OCI-LY1 (cell line): ENCODE data around the gene HOMEZ.
"Not testable (repeated sequence)": the region's sequence is repeated elsewhere in the genome, so short reads cannot be mapped to it uniquely, and the experiment has no call there.

Experiments
- EZH2 ChIP-seq: fragments of 200-600 bp; sonication (generic), shearing (Covaris generic); IDR thresholded peaks from 2 replicates; pipeline ENCODE4 v1.8.0; 2017; ENCODE audit warnings: borderline replicate concordance, mixed run types, mild to moderate bottlenecking, antibody characterized with exemption, low read length, moderate library complexity, mixed read lengths
- TF ChIP-seq, protein P1 (sequence below): fragments of 200-600 bp; sonication (generic), shearing (Covaris generic); IDR thresholded peaks from 2 replicates; pipeline ENCODE4 v1.5.1; 2017; ENCODE audit warnings: mild to moderate bottlenecking, antibody characterized with exemption, low read length, moderate library complexity, mixed read lengths

DNA sequence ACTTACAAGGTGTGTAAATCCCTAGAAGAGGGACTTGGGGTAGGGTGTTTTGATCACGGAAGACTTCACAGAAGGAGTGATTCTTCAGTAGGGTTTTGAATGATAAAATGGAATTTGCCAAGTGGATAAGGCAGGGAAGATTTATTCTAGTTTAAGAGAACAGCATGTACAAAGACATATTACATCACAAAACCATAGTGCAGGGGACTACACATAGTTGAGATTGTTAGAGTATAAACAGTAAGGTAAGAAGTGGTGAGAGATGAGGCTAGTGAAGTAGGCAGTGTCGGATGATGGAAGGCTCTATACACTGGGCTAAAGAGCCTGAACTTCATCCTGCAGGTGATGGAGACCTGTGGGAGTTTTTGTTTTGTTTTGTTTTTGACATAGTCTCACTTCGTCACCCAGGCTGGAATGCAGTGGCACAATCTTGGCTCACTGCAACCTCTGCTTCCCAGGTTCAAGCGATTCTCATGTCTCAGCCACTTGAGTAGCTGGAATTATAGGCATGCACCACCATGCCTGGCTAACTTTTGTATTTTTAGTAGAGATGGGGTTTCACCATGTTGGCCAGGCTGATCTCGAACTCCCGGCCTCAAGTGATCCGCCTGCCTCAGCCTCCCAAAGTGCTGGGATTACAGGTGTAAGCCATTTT, 44.7 kb downstream of the HOMEZ start:
- not testable (repeated sequence) for TF ChIP-seq EZH2
- TF ChIP-seq, protein P1, sequence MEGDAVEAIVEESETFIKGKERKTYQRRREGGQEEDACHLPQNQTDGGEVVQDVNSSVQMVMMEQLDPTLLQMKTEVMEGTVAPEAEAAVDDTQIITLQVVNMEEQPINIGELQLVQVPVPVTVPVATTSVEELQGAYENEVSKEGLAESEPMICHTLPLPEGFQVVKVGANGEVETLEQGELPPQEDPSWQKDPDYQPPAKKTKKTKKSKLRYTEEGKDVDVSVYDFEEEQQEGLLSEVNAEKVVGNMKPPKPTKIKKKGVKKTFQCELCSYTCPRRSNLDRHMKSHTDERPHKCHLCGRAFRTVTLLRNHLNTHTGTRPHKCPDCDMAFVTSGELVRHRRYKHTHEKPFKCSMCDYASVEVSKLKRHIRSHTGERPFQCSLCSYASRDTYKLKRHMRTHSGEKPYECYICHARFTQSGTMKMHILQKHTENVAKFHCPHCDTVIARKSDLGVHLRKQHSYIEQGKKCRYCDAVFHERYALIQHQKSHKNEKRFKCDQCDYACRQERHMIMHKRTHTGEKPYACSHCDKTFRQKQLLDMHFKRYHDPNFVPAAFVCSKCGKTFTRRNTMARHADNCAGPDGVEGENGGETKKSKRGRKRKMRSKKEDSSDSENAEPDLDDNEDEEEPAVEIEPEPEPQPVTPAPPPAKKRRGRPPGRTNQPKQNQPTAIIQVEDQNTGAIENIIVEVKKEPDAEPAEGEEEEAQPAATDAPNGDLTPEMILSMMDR = not testable (repeated sequence)
